ENCODE measurements around the gene VPS45.

- TF ChIP-seq CTCF (IDR thresholded peaks at IDR 0.05) (no peak), POLR2A (IDR thresholded peaks at IDR 0.05) (no peak)
Observed at GRCh38 chr1:150068109-150068435, 496 bp downstream of the VPS45 start.

Data from right lobe of liver (tissue), 4 donors.